Body of pancreas (tissue), 4 donors: ENCODE measurements around the gene E2F3. TPM values are rescaled to one million over a fixed set of nuclear protein-coding genes. Genes with fewer than 3 reads are reported as not detected.

Experiments
- ATAC-seq: fragments of 150-250 bp; one replicate; pipeline ENCODE4 v1.9.1; 2016
- DNase-seq, 4 donors: peaks; one replicate each; pipeline ENCODE4 v3.0.0-alpha.2; 2019
- H3K27ac ChIP-seq, 4 donors: fragments of 200-600 bp; sonication (generic); 1 replicate in 3 of 4; 2 replicates in 1 of 4; pipeline versions ENCODE4 v1.5.1 to v1.6.1; 2016 to 2019; ENCODE audit warnings: mild to moderate bottlenecking in 1 of 4, mixed read lengths in 1 of 4, moderate library complexity in 1 of 4
- H3K27me3 ChIP-seq, 2 donors: fragments of 200-600 bp; sonication (generic); one replicate each; pipeline ENCODE4 v1.6.0; 2016; ENCODE audit warnings: mild to moderate bottlenecking in 1 of 2
- H3K36me3 ChIP-seq, 2 donors: fragments of 200-600 bp; sonication (generic); replicated peaks in 1 of 2; 2 replicates each; pipeline ENCODE4 v1.5.1; 2016; ENCODE audit warnings: low read depth in 2 of 2; ENCODE audit not compliant: insufficient read depth in 1 of 2
- H3K4me1 ChIP-seq: fragments of 200-600 bp; sonication (generic); one replicate; pipeline ENCODE4 v1.6.0; 2016
- H3K4me3 ChIP-seq, 2 donors: fragments of 200-600 bp; sonication (generic); 1 replicate in 1 of 2; 2 replicates in 1 of 2; pipeline ENCODE4 v1.5.1; 2016 to 2019
- H3K9me3 ChIP-seq, 3 donors: fragments of 200-600 bp; sonication (generic); 1 replicate in 2 of 3; 2 replicates in 1 of 3; pipeline ENCODE4 v1.5.1; 2016
- CTCF ChIP-seq, 7 experiments: fragments of 450-650 bp in 4 of 7; fragments of 200-600 bp in 3 of 7; sonication (generic) in 3 of 7; IDR thresholded peaks; one replicate each; pipeline ENCODE4 v1.5.1; 2016 to 2019; ENCODE audit warnings: antibody characterized with exemption in 7 of 7
- POLR2A ChIP-seq, 3 donors: fragments of 450-650 bp; IDR thresholded peaks; one replicate each; pipeline ENCODE4 v1.6.1; 2016; ENCODE audit warnings: antibody characterized with exemption in 3 of 3, mild to moderate bottlenecking in 2 of 3
- WGBS, 2 donors: methylation state at CpG; one replicate each; pipeline ENCODE4 v1.1.5; 2017; 5-methylcytosine and 5-hydroxymethylcytosine counted together
- intact Hi-C: fragments of 100-400 bp; cut with DNase I; formaldehyde crosslinking; loops from one replicate; pipeline ENCODE4 v1.15.1; 2023
- total RNA-seq, 2 donors: library from RNA; depleted of rRNA; stranded (reverse); fragments of >200 nt; gene quantifications; one replicate each; pipeline ENCODE4 v1.1.0, GENCODE V29; 2016

Gene E2F3
- total RNA-seq, 2 donors from 2014 or later: 2.0 to 2.3 TPM

GRCh38 chr6:20360471-20361119 is 41.1 kb upstream of the E2F3 start:
- intact Hi-C loops: no loop called here
- 66 to 77% methylated on average over 6 of the region's 6 CpGs for WGBS, 2 donors
- H3K27ac ChIP-seq: no peak overlapping the region
- H3K4me1 ChIP-seq: no peaks in the 10 kb centered on the region
- TF ChIP-seq CTCF (IDR thresholded peaks at IDR 0.05) (no peak), POLR2A (IDR thresholded peaks at IDR 0.05) (no peak)
- peaks cover 0 to 5% of the 10 kb centered on the region in 2 donors for H3K27me3 ChIP-seq
- H3K9me3 ChIP-seq: no peaks in the 10 kb centered on the region
- H3K36me3 ChIP-seq: no peaks in the 10 kb centered on the region
- no peak for ATAC-seq
- H3K4me3 ChIP-seq: no peak overlapping the region
- DNase-seq: no peak

- H3K27me3 ChIP-seq: peaks cover 0 to 5% of the 10 kb centered on the region in 2 donors
- H3K9me3 ChIP-seq: no peaks in the 10 kb centered on the region
- no peak overlapping the region for H3K27ac ChIP-seq
- WGBS, 2 donors: 87 to 100% methylated on average over 1 of the region's 1 CpG
- H3K36me3 ChIP-seq: no peaks in the 10 kb centered on the region
- ATAC-seq (no peak), DNase-seq (no peak)
- TF ChIP-seq POLR2A (IDR thresholded peaks at IDR 0.05) (no peak), CTCF (IDR thresholded peaks at IDR 0.05) (no peak)
- intact Hi-C loops: no loop called here
- H3K4me1 ChIP-seq: no peaks in the 10 kb centered on the region
- no peak overlapping the region for H3K4me3 ChIP-seq
Observed at GRCh38 chr6:20362623-20363022, 39.1 kb upstream of the E2F3 start.

- intact Hi-C loops: no loop called here
- Histone ChIP-seq H3K27ac (no peak overlapping the region), H3K36me3 (no peaks in the 10 kb centered on the region), H3K9me3 (no peaks in the 10 kb centered on the region), H3K4me1 (no peaks in the 10 kb centered on the region), H3K4me3 (no peak overlapping the region), H3K27me3 (peaks cover 0 to 5% of the 10 kb centered on the region in 2 donors)
- no peak for ATAC-seq
- DNase-seq: no peak
- TF ChIP-seq POLR2A (IDR thresholded peaks at IDR 0.05) (no peak), CTCF (IDR thresholded peaks at IDR 0.05) (no peak)
- 83 to 89% methylated on average over 2 of the region's 2 CpGs for WGBS, 2 donors
Observed at GRCh38 chr6:20364327-20364726, 37.4 kb upstream of the E2F3 start.

GRCh38 chr6:20365456-20365855 is 36.2 kb upstream of the E2F3 start:
- no peaks in the 10 kb centered on the region for H3K4me1 ChIP-seq
- intact Hi-C loops: no loop called here
- peaks cover 0 to 5% of the 10 kb centered on the region in 2 donors for H3K27me3 ChIP-seq
- 54 to 61% methylated on average over 3 of the region's 3 CpGs for WGBS, 2 donors
- ATAC-seq (no peak), DNase-seq (no peak)
- TF ChIP-seq CTCF (IDR thresholded peaks at IDR 0.05) (no peak), POLR2A (IDR thresholded peaks at IDR 0.05) (no peak)
- no peak overlapping the region for H3K4me3 ChIP-seq
- no peak overlapping the region for H3K27ac ChIP-seq
- H3K36me3 ChIP-seq: no peaks in the 10 kb centered on the region
- no peaks in the 10 kb centered on the region for H3K9me3 ChIP-seq
